Retinal pigment epithelial cell (primary cell): ENCODE results near the gene TENM3.

Source experiments
- DNase-seq: peaks from one replicate; pipeline ENCODE4 v3.0.0-alpha.2; 2010; ENCODE audit warnings: low read depth
- H3K4me3 ChIP-seq: 2 replicates; pipeline ENCODE4 v1.5.1; 2011; ENCODE audit warnings: mild to moderate bottlenecking, low read length, control low read depth, moderate library complexity
- CTCF ChIP-seq: conservative IDR thresholded peaks from 2 replicates; pipeline ENCODE4 v1.5.1; 2011; ENCODE audit warnings: low read depth, low read length, control low read depth, inconsistent platforms

Gene TENM3

GRCh38 chr4:182604161-182604622 is 361.0 kb downstream of the TENM3 start:
- TF ChIP-seq CTCF = no peak
- H3K4me3 ChIP-seq = no peak overlapping the region
- DNase-seq = no peak

GRCh38 chr4:182604953-182605352 is 361.8 kb downstream of the TENM3 start:
- DNase-seq = no peak
- no peak overlapping the region for H3K4me3 ChIP-seq
- TF ChIP-seq CTCF = no peak

- no peak for TF ChIP-seq CTCF
- no peak for DNase-seq
- H3K4me3 ChIP-seq = no peak overlapping the region
These were observed 365.3 kb downstream of the TENM3 start for GRCh38 chr4:182608525-182608924.

- no peak for DNase-seq
- no peak for TF ChIP-seq CTCF
- no peak overlapping the region for H3K4me3 ChIP-seq
These were observed 373.3 kb downstream of the TENM3 start for GRCh38 chr4:182616476-182616875.

- TF ChIP-seq CTCF = no peak
These were observed 376.5 kb downstream of the TENM3 start for GRCh38 chr4:182619660-182620059.

GRCh38 chr4:182620111-182620980 is 377.1 kb downstream of the TENM3 start:
- no peak for TF ChIP-seq CTCF
- no peak overlapping the region for H3K4me3 ChIP-seq
- no peak for DNase-seq

More at GRCh38 chr4:182619660-182620059, 376.5 kb downstream of the TENM3 start:
- no peak overlapping the region for H3K4me3 ChIP-seq
- DNase-seq = no peak

- no peak for DNase-seq
- TF ChIP-seq CTCF = no peak
- H3K4me3 ChIP-seq = no peak overlapping the region
These were observed 381.1 kb downstream of the TENM3 start for GRCh38 chr4:182624281-182624680.
